Endothelial cell of umbilical vein (primary cell): ENCODE data around the gene ST6GAL1. TPM values are rescaled to one million over a fixed set of nuclear protein-coding genes. Genes with fewer than 3 reads are reported as not detected.

Experiments used
- BruUV-seq: library from RNA; stranded (reverse); fragments of 400-500 nt; replicated peaks from 2 replicates; lab custom pipeline; 2021; lab: Mats Ljungman, UMichigan
- CTCF ChIA-PET: fragments of 300-600, 350-600 bp; sonication (Branson Sonifier 250); formaldehyde crosslinking; loops from one replicate; lab custom pipeline; 2021; ENCODE audit warnings: antibody characterized with exemption, inconsistent platforms; lab: Charles Lee
- POLR2A ChIA-PET: fragments of 300-600, 350-600 bp; sonication (Branson Sonifier 250); formaldehyde crosslinking; loops from one replicate; lab custom pipeline; 2021; ENCODE audit warnings: antibody characterized with exemption, inconsistent platforms; lab: Charles Lee
- DNase-seq: peaks from one replicate; pipeline ENCODE4 v3.0.0-alpha.2; 2011; ENCODE audit warnings: low read depth, low spot score
- FAIRE-seq: peaks from 2 replicates; lab custom pipeline; 2011; peaks lifted over from hg19 to GRCh38; lab: Jason Lieb, UNC
- H2AFZ ChIP-seq: 2 replicates; pipeline ENCODE4 v1.6.0; 2012; ENCODE audit warnings: low read depth, low read length, control low read depth, inconsistent platforms
- H3K27ac ChIP-seq: 2 replicates; pipeline ENCODE4 v1.5.1; 2011; ENCODE audit warnings: low read depth, mild to moderate bottlenecking, control low read depth, low read length, moderate library complexity; ENCODE audit not compliant: insufficient read depth
- H3K27me3 ChIP-seq, 2 experiments: 2 replicates each; pipeline versions ENCODE4 v1.6.0 to v1.6.1; 2011; ENCODE audit warnings: low read length in 2 of 2, mixed read lengths in 1 of 2; ENCODE audit not compliant: control insufficient read depth in 2 of 2, insufficient read depth in 2 of 2
- H3K36me3 ChIP-seq, 2 experiments: 2 replicates in 1 of 2; 3 replicates in 1 of 2; pipeline ENCODE4 v1.5.1; 2011; ENCODE audit warnings: low read length in 2 of 2, mild to moderate bottlenecking in 1 of 2, moderate library complexity in 1 of 2; ENCODE audit not compliant: control insufficient read depth in 2 of 2, insufficient read depth in 2 of 2; ENCODE audit errors: extremely low read depth in 1 of 2
- H3K4me1 ChIP-seq: 3 replicates; pipeline ENCODE4 v1.5.1; 2011; ENCODE audit warnings: mild to moderate bottlenecking, low read length; ENCODE audit not compliant: control insufficient read depth, insufficient read depth; ENCODE audit errors: extremely low read depth
- H3K4me2 ChIP-seq: 2 replicates; pipeline ENCODE4 v1.6.1; 2011; ENCODE audit warnings: low read length, control low read depth, mixed read lengths; ENCODE audit not compliant: insufficient read depth
- H3K4me3 ChIP-seq, 3 experiments: fragments of 200-600 bp in 1 of 3; sonication (generic), shearing (Covaris generic) in 1 of 3; replicated peaks in 1 of 3; 2 replicates each; pipeline ENCODE4 v1.5.1; 2011 to 2016; ENCODE audit warnings: control low read depth in 3 of 3, low read length in 3 of 3, mild to moderate bottlenecking in 2 of 3, inconsistent platforms in 1 of 3, low read depth in 1 of 3, moderate library complexity in 1 of 3; ENCODE audit not compliant: insufficient read depth in 1 of 3
- H3K79me2 ChIP-seq: 2 replicates; pipeline ENCODE4 v1.6.0; 2012; ENCODE audit warnings: low read length, inconsistent platforms; ENCODE audit not compliant: control insufficient read depth, insufficient read depth
- H3K9ac ChIP-seq: replicated peaks from 2 replicates; pipeline ENCODE3; 2011; ENCODE audit warnings: low read length, control low read depth; ENCODE audit not compliant: insufficient read depth; ENCODE audit errors: extremely low read depth
- H3K9me1 ChIP-seq: replicated peaks from 3 replicates; pipeline ENCODE4 v1.6.0; 2011; ENCODE audit warnings: mild to moderate bottlenecking, low read length; ENCODE audit not compliant: control insufficient read depth, insufficient read depth; ENCODE audit errors: extremely low read depth
- H3K9me3 ChIP-seq: replicated peaks from 2 replicates; pipeline ENCODE4 v1.5.1; 2012; ENCODE audit warnings: low read length, inconsistent platforms; ENCODE audit not compliant: control insufficient read depth, insufficient read depth
- H4K20me1 ChIP-seq: replicated peaks from 2 replicates; pipeline ENCODE3; 2011; ENCODE audit warnings: mild to moderate bottlenecking, low read length; ENCODE audit not compliant: control insufficient read depth, insufficient read depth; ENCODE audit errors: extremely low read depth
- CTCF ChIP-seq, 2 donors: IDR thresholded peaks; 1 replicate in 1 of 2; 2 replicates in 1 of 2; pipeline ENCODE4 v1.5.1; 2011; ENCODE audit warnings: low read length in 2 of 2, mild to moderate bottlenecking in 2 of 2, moderate library complexity in 2 of 2, control low read depth in 1 of 2, inconsistent platforms in 1 of 2, low read depth in 1 of 2; ENCODE audit not compliant: insufficient read depth in 1 of 2; ENCODE audit errors: extremely low read depth in 1 of 2
- FOS ChIP-seq: IDR thresholded peaks from 2 replicates; pipeline ENCODE4 v1.6.1; 2011; ENCODE audit warnings: mild to moderate bottlenecking, low read length, moderate library complexity, borderline replicate concordance; ENCODE audit not compliant: insufficient read depth
- MYC ChIP-seq: IDR thresholded peaks from one replicate; pipeline ENCODE4 v1.6.1; 2011; ENCODE audit warnings: mild to moderate bottlenecking, low read depth, low read length
- POLR2A ChIP-seq: IDR thresholded peaks from 2 replicates; pipeline ENCODE4 v1.6.1; 2012; ENCODE audit warnings: low read depth, mild to moderate bottlenecking, control low read depth, low read length
- POLR2AphosphoS5 ChIP-seq: IDR thresholded peaks from 2 replicates; pipeline ENCODE4 v1.6.1; 2012; ENCODE audit warnings: low read depth, mild to moderate bottlenecking, control low read depth, low read length, moderate library complexity; ENCODE audit not compliant: insufficient read depth
- dilution Hi-C: fragments of 300-500 bp; cut with MboI; formaldehyde crosslinking; loops from one replicate; pipeline ENCODE4 v1.15.0; 2019; ENCODE audit warnings: low sequenced_read_pairs; ENCODE audit not compliant: extremely low pct_ligation_motif_present
- intact Hi-C: fragments of 100-400 bp; cut with micrococcal nuclease; formaldehyde crosslinking; loops from one replicate; pipeline ENCODE4 v1.10.0; 2022
- polyA plus RNA-seq, 4 experiments: library from polyadenylated mRNA; depleted of rRNA in 3 of 4; stranded (reverse) in 3 of 4; unstranded in 1 of 4; fragments of >200 nt; gene quantifications; 2 replicates each; pipeline versions ENCODE4 v1.2.1 to v1.2.3, GENCODE V29; 2011 to 2012; ENCODE audit warnings: missing spikeins in 1 of 4
- total RNA-seq: library from RNA; stranded (reverse); gene quantifications from 2 replicates; pipeline ENCODE4 v1.2.3, GENCODE V29; 2021

The ST6GAL1 gene
- total and polyA plus RNA-seq, 2 donors (not counting 3 experiments of a cell fraction or from before 2014, with no cell fraction given): 63.9 to 101 TPM

GRCh38 chr3:187044867-187045552 is 114.7 kb downstream of the ST6GAL1 start:
- DNase-seq (peak; percentile 90), FAIRE-seq (peak; percentile 91)
- Histone ChIP-seq H4K20me1 (no peaks in the 10 kb centered on the region), H3K4me2 (peak overlapping the region; percentile 71), H3K4me1 (peaks cover 41% of the 10 kb centered on the region), H2AFZ (no peak overlapping the region), H3K79me2 (peaks cover 10% of the 10 kb centered on the region), H3K36me3 (peaks cover 6 to 18% of the 10 kb centered on the region in 2 experiments), H3K27ac (peak overlapping the region; percentile 87), H3K9me1 (no peaks in the 10 kb centered on the region), H3K4me3 (no peak overlapping the region), H3K27me3 (no peaks in the 10 kb centered on the region), H3K9me3 (no peaks in the 10 kb centered on the region), H3K9ac (peak overlapping the region; percentile 84)
- no TSS peak for BruUV-seq
- no peak for TF ChIP-seq CTCF (IDR thresholded peaks at IDR 0.05; ENCODE audit: extremely low read depth in 1 of 2, insufficient read depth in 1 of 2, low read depth in 1 of 2, low read length in 2 of 2)
- no peak for TF ChIP-seq POLR2A
- no peak for TF ChIP-seq FOS
- no peak for TF ChIP-seq MYC
- no peak for TF ChIP-seq POLR2AphosphoS5
- dilution Hi-C loops: no loop called here
- ChIA-PET POLR2A (interaction anchor here (1.2 kb wide), 1 partner anchor 95 kb away, joined by 3 read pairs; the partner anchor contains the start of gene RPL39L), CTCF (interaction anchor here (1.2 to 2.3 kb wide), 3 partner anchors 113 to 196 kb away, joined by 3 to 7 read pairs (median 4); no protein-coding TSS in a partner anchor)
- intact Hi-C loops: loop anchor here (1.0 kb wide), 2 partner anchors 28 to 115 kb away; partner anchors contain the start of gene ST6GAL1
